H9 (cell line): ENCODE measurements around the gene UBL4A. TPM values are rescaled to one million over a fixed set of nuclear protein-coding genes. Genes with fewer than 3 reads are reported as not detected.

Experiments
- DNase-seq: peaks from one replicate; pipeline ENCODE4 v3.0.0-alpha.2; 2017
- H2AFZ ChIP-seq: one replicate; pipeline ENCODE4 v1.6.1; 2013; ENCODE audit warnings: mild to moderate bottlenecking, low read length, control low read depth, moderate library complexity
- H2AK5ac ChIP-seq: 2 replicates; pipeline ENCODE4 v1.6.1; 2013; ENCODE audit warnings: low read length, control low read depth, mixed read lengths; ENCODE audit not compliant: insufficient read length
- H2BK120ac ChIP-seq: one replicate; pipeline ENCODE4 v1.6.1; 2013; ENCODE audit warnings: low read depth, mild to moderate bottlenecking, low read length, control low read depth, inconsistent platforms; ENCODE audit not compliant: poor library complexity, severe bottlenecking
- H2BK12ac ChIP-seq: 2 replicates; pipeline ENCODE4 v1.6.1; 2013; ENCODE audit warnings: low read length, control low read depth, mixed read lengths, low read depth; ENCODE audit not compliant: insufficient read length
- H2BK15ac ChIP-seq: 2 replicates; pipeline ENCODE4 v1.6.1; 2013; ENCODE audit warnings: low read depth, low read length, control low read depth
- H2BK20ac ChIP-seq: one replicate; pipeline ENCODE4 v1.6.1; 2013; ENCODE audit warnings: low read depth, mild to moderate bottlenecking, low read length, control low read depth, inconsistent platforms; ENCODE audit not compliant: poor library complexity, severe bottlenecking
- H2BK5ac ChIP-seq: 2 replicates; pipeline ENCODE4 v1.6.1; 2013; ENCODE audit warnings: low read length, control low read depth, mixed read lengths; ENCODE audit not compliant: insufficient read length
- H3K14ac ChIP-seq: 2 replicates; pipeline ENCODE4 v1.6.1; 2013; ENCODE audit warnings: low read length, control low read depth; ENCODE audit not compliant: insufficient read depth
- H3K18ac ChIP-seq: 2 replicates; pipeline ENCODE4 v1.6.1; 2013; ENCODE audit warnings: low read depth, mild to moderate bottlenecking, mixed read lengths, low read length, control low read depth; ENCODE audit not compliant: insufficient read length
- H3K23ac ChIP-seq: 2 replicates; pipeline ENCODE4 v1.6.1; 2013; ENCODE audit warnings: low read length, control low read depth, mixed read lengths, low read depth; ENCODE audit not compliant: insufficient read length
- H3K23me2 ChIP-seq: 2 replicates; pipeline ENCODE4 v1.6.1; 2013; ENCODE audit warnings: low read depth, mild to moderate bottlenecking, mixed read lengths, low read length, control low read depth; ENCODE audit not compliant: insufficient read length, poor library complexity, severe bottlenecking
- H3K27ac ChIP-seq: 2 replicates; pipeline ENCODE4 v1.5.1; 2013; ENCODE audit warnings: low read length, control low read depth, mixed read lengths, low read depth; ENCODE audit not compliant: insufficient read length
- H3K27me3 ChIP-seq: 2 replicates; pipeline ENCODE4 v1.6.1; 2013; ENCODE audit warnings: low read length, control low read depth, inconsistent platforms; ENCODE audit not compliant: insufficient read depth
- H3K4ac ChIP-seq: 2 replicates; pipeline ENCODE4 v1.6.1; 2013; ENCODE audit warnings: low read depth, mild to moderate bottlenecking, control low read depth, inconsistent platforms, low read length, moderate library complexity
- H3K4me1 ChIP-seq: 2 replicates; pipeline ENCODE4 v1.6.1; 2013; ENCODE audit warnings: low read length, control low read depth, inconsistent platforms; ENCODE audit not compliant: insufficient read depth
- H3K4me2 ChIP-seq: 2 replicates; pipeline ENCODE4 v1.6.1; 2013; ENCODE audit warnings: low read length, control low read depth, mixed read lengths; ENCODE audit not compliant: insufficient read length, insufficient read depth
- H3K56ac ChIP-seq: 2 replicates; pipeline ENCODE4 v1.6.1; 2013; ENCODE audit warnings: low read depth, mild to moderate bottlenecking, mixed read lengths, low read length, control low read depth; ENCODE audit not compliant: insufficient read length
- H3K79me1 ChIP-seq: 2 replicates; pipeline ENCODE4 v1.6.1; 2013; ENCODE audit warnings: low read depth, mild to moderate bottlenecking, moderate library complexity, low read length, control low read depth, inconsistent platforms; ENCODE audit not compliant: insufficient read depth, poor library complexity, severe bottlenecking
- H3K79me2 ChIP-seq: 2 replicates; pipeline ENCODE4 v1.6.1; 2013; ENCODE audit warnings: low read length, control low read depth, inconsistent platforms; ENCODE audit not compliant: insufficient read depth
- H3K9ac ChIP-seq: 2 replicates; pipeline ENCODE4 v1.6.1; 2013; ENCODE audit warnings: low read length, control low read depth, mixed read lengths; ENCODE audit not compliant: insufficient read length; ENCODE audit errors: extremely low read depth
- H3K9me3 ChIP-seq: one replicate; pipeline ENCODE4 v1.6.1; 2013; ENCODE audit warnings: low read depth, low read length, inconsistent platforms; ENCODE audit not compliant: control insufficient read depth
- H3T11ph ChIP-seq: one replicate; pipeline ENCODE4 v1.6.1; 2013; ENCODE audit warnings: mild to moderate bottlenecking, low read length, control low read depth, inconsistent platforms
- H4K20me1 ChIP-seq: one replicate; pipeline ENCODE4 v1.6.1; 2013; ENCODE audit not compliant: control insufficient read depth, insufficient read length, insufficient read depth
- H4K5ac ChIP-seq: 2 replicates; pipeline ENCODE4 v1.6.1; 2013; ENCODE audit warnings: low read depth, mild to moderate bottlenecking, mixed read lengths, low read length, control low read depth; ENCODE audit not compliant: insufficient read length
- H4K8ac ChIP-seq: replicated peaks from 2 replicates; pipeline ENCODE4 v1.6.1; 2013; ENCODE audit warnings: low read length, control low read depth, mixed read lengths, low read depth; ENCODE audit not compliant: insufficient read length
- H4K91ac ChIP-seq: 2 replicates; pipeline ENCODE4 v1.6.1; 2013; ENCODE audit warnings: low read depth, mild to moderate bottlenecking, moderate library complexity, mixed read lengths, low read length, control low read depth; ENCODE audit not compliant: insufficient read length
- H3K27ac Mint-ChIP-seq, 3 experiments: 2 replicates in 2 of 3; 3 replicates in 1 of 3; pipeline ENCODE4 v1.8.0; 2020 to 2021; ENCODE audit warnings: mixed read lengths in 3 of 3, mild to moderate bottlenecking in 1 of 3, moderate library complexity in 1 of 3
- H3K27me3 Mint-ChIP-seq: 2 replicates; pipeline ENCODE4 v1.8.0; 2021; ENCODE audit warnings: low read depth, mild to moderate bottlenecking, moderate library complexity, mixed read lengths
- H3K36me3 Mint-ChIP-seq, 3 experiments: 2 replicates in 2 of 3; 3 replicates in 1 of 3; pipeline ENCODE4 v1.8.0; 2020 to 2021; ENCODE audit warnings: low read depth in 3 of 3, mixed read lengths in 3 of 3; ENCODE audit not compliant: insufficient read depth in 1 of 3
- H3K4me1 Mint-ChIP-seq, 2 experiments: 2 replicates each; pipeline ENCODE4 v1.8.0; 2020; ENCODE audit warnings: mixed read lengths in 2 of 2
- H3K4me3 Mint-ChIP-seq, 2 experiments: 2 replicates in 1 of 2; 3 replicates in 1 of 2; pipeline ENCODE4 v1.8.0; 2020 to 2021; ENCODE audit warnings: mild to moderate bottlenecking in 2 of 2, mixed read lengths in 2 of 2, moderate library complexity in 1 of 2
- H3K9me3 Mint-ChIP-seq, 2 experiments: 2 replicates in 1 of 2; 3 replicates in 1 of 2; pipeline ENCODE4 v1.8.0; 2020; ENCODE audit warnings: mild to moderate bottlenecking in 2 of 2, mixed read lengths in 2 of 2, moderate library complexity in 1 of 2
- CTCF ChIP-seq: fragments of 200-600 bp; sonication (generic); conservative IDR thresholded peaks from 3 replicates; pipeline ENCODE4 v1.8.0; 2021; ENCODE audit warnings: antibody characterized with exemption, mild to moderate bottlenecking
- WGBS: extraction: QIAGEN DNeasy Blood & Tissue Kit; methylation state at CpG from one replicate; pipeline ENCODE4 v1.1.7; 2013; ENCODE audit warnings: missing lambda C conversion rate, low lambda C conversion rate, mixed read lengths; ENCODE audit not compliant: insufficient read length; ENCODE audit errors: extremely low coverage; 5-methylcytosine and 5-hydroxymethylcytosine counted together
- total RNA-seq: library from RNA; stranded (reverse); gene quantifications from 2 replicates; pipeline ENCODE4 v1.2.1, GENCODE V29; 2021

UBL4A gene
- total RNA-seq, 1 experiment from 2014 or later: 30.9 TPM

- no peak overlapping the region for H2BK15ac ChIP-seq
- no peak overlapping the region for H3K18ac ChIP-seq
- no peak for DNase-seq
- no peak overlapping the region for H3K4ac ChIP-seq
- Mint-ChIP-seq H3K27ac (no peak overlapping the region), H3K9me3 (peaks cover 61 to 80% of the 10 kb centered on the region in 2 experiments), H3K4me1 (peaks cover 8 to 10% of the 10 kb centered on the region in 2 experiments), H3K36me3 (peaks cover 25 to 66% (median 63%) of the 10 kb centered on the region in 3 experiments), H3K4me3 (no peak overlapping the region), H3K27me3 (no peaks in the 10 kb centered on the region; the same call in none of the 2 replicates)
- no peaks in the 10 kb centered on the region for H3K27me3 ChIP-seq
- no peak overlapping the region for H2AFZ ChIP-seq
- H3K79me2 ChIP-seq: peaks cover 2% of the 10 kb centered on the region; the same call in 1 of the 2 replicates
- H3K23me2 ChIP-seq: peaks cover 10% of the 10 kb centered on the region
- no peak overlapping the region for H3K9ac ChIP-seq
- H3K27ac ChIP-seq: no peak overlapping the region
- H3K14ac ChIP-seq: no peak overlapping the region
- no peaks in the 10 kb centered on the region for H3K4me1 ChIP-seq
- no peak overlapping the region for H3K56ac ChIP-seq
- no peak overlapping the region for H2BK120ac ChIP-seq
- no peak overlapping the region for H2BK5ac ChIP-seq
- no peak overlapping the region for H3K23ac ChIP-seq
- no peak overlapping the region for H2BK20ac ChIP-seq
- no peak overlapping the region for H3K4me2 ChIP-seq
- no peak overlapping the region for H4K91ac ChIP-seq
- no CpG with 5 or more reads among the region's 21 CpGs for WGBS
- H2AK5ac ChIP-seq: no peak overlapping the region
- H3K9me3 ChIP-seq: peaks cover 33% of the 10 kb centered on the region
- H3T11ph ChIP-seq: no peak overlapping the region
- H4K20me1 ChIP-seq: no peaks in the 10 kb centered on the region
- no peak overlapping the region for H4K5ac ChIP-seq
- no peak overlapping the region for H2BK12ac ChIP-seq
- no peaks in the 10 kb centered on the region for H3K79me1 ChIP-seq
- TF ChIP-seq CTCF: no peak
- no peak overlapping the region for H4K8ac ChIP-seq
These were observed 44.3 kb downstream of the UBL4A start for GRCh38 chrX:154441984-154442707.
